ENCODE measurements around the gene CCT3. TPM values are rescaled to one million over a fixed set of nuclear protein-coding genes. Genes with fewer than 3 reads are reported as not detected.

CCT3 gene
- total RNA-seq, 1 experiment from 2014 or later = 619 TPM

DNA sequence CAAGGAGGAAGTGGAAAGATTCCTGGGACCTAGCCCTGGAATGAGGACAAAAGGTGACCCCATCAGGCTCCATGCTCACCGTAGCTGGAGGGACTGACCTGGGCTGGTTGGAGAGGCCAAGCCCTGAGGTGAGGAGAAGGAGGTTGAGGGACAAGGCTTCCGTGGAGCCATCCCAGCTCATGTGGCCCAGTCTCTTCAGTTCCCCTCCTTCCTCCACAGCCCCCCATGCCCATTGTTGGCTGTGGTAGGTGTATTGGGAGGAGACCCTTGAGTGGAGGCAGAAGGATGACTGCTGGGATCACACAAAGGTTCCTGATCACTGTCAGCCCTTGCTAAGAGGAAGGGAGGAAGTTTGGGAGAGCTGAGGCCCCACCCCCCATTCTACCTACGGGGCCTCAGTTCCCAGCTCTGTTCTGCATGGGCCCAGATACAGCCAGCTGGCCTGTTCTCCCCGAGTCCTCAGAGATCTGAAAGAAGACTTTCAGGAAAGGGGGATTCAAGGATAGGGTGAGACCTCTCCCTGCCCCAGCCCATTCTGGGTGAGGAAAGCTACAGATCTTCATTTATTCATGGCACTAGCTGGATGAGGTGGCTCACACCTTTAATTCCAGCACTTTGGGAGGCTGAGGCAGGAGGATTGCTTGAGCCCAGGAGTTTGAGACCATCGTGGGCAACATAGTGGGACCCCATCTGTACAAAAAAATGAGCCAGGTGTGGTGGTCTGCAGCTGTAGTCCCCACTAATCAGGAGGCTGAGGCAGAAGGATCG, 48.2 kb upstream of the CCT3 start:
- DNase-seq (ENCODE audit: low read depth, low spot score) (no peak), ATAC-seq (no peak)
- H3K27me3 ChIP-seq (ENCODE audit: insufficient read depth, low read length) = no peaks in the 10 kb centered on the region
- no peaks in the 10 kb centered on the region for H3K9me2 ChIP-seq (ENCODE audit: insufficient read depth)
- no peaks in the 10 kb centered on the region for H3K79me2 ChIP-seq (ENCODE audit: insufficient read depth, low read length)
- no peaks in the 10 kb centered on the region for H4K20me1 ChIP-seq (ENCODE audit: insufficient read depth)
- H2AFZ ChIP-seq (ENCODE audit: low read depth, low read length, poor library complexity, severe bottlenecking) = no peak overlapping the region
- RAD21 ChIA-PET (ENCODE audit: low non-redundant PET in 1 of 2, low total read pairs in 2 of 2, uncharacterized antibody in 2 of 2, unreplicated experiment in 2 of 2) = interaction anchor here (0.6 to 2.7 kb wide), 11 partner anchors 13 to 232 kb away, joined by 3 to 51 read pairs (median 6); no protein-coding TSS in a partner anchor
- no peak overlapping the region for H3K4me2 ChIP-seq (ENCODE audit: low read length)
- CTCF ChIA-PET = interaction anchor here (0.6 to 5.3 kb wide), 29 partner anchors 7 to 222 kb away, joined by 3 to 322 read pairs (median 5); partner anchors contain the start of gene MEF2D
- POLR2A ChIA-PET = interaction anchor here (1.5 to 3.1 kb wide), 2 partner anchors 35 to 60 kb away, joined by 4 to 25 read pairs; no protein-coding TSS in a partner anchor
- no peaks in the 10 kb centered on the region for H3K9me3 ChIP-seq (ENCODE audit: control insufficient read depth in 1 of 2, insufficient read depth in 1 of 2, low read depth in 1 of 2, low read length in 2 of 2)
- no TSS peak for BruUV-seq (replicated peaks)
- H3K4me3 ChIP-seq (replicated peaks in 1 of 2; ENCODE audit: low read depth in 1 of 2, low read length in 2 of 2) = no peak overlapping the region
- no peak overlapping the region for H3K27ac ChIP-seq (ENCODE audit: low read depth, low read length)
- no peaks in the 10 kb centered on the region for H3K36me3 ChIP-seq (ENCODE audit: control insufficient read depth in 1 of 2, insufficient read depth in 2 of 2, low read length in 2 of 2)
- intact Hi-C loops (cut with micrococcal nuclease) = no loop called here
- no peak for TF ChIP-seq CBX3 (IDR thresholded peaks at IDR 0.05; ENCODE audit: low read depth)
- TF ChIP-seq, protein P1, sequence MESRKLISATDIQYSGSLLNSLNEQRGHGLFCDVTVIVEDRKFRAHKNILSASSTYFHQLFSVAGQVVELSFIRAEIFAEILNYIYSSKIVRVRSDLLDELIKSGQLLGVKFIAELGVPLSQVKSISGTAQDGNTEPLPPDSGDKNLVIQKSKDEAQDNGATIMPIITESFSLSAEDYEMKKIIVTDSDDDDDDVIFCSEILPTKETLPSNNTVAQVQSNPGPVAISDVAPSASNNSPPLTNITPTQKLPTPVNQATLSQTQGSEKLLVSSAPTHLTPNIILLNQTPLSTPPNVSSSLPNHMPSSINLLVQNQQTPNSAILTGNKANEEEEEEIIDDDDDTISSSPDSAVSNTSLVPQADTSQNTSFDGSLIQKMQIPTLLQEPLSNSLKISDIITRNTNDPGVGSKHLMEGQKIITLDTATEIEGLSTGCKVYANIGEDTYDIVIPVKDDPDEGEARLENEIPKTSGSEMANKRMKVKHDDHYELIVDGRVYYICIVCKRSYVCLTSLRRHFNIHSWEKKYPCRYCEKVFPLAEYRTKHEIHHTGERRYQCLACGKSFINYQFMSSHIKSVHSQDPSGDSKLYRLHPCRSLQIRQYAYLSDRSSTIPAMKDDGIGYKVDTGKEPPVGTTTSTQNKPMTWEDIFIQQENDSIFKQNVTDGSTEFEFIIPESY (IDR thresholded peaks at IDR 0.05; ENCODE audit: extremely low read depth, insufficient replicate concordance, low read length) = no peak
- no peak for TF ChIP-seq YY1 (IDR thresholded peaks at IDR 0.05; ENCODE audit: extremely low read depth, insufficient replicate concordance, low read depth, low read length)
- H3K9ac ChIP-seq (ENCODE audit: low read length) = no peak overlapping the region
- H3K4me1 ChIP-seq (ENCODE audit: control insufficient read depth in 1 of 2, insufficient read depth in 2 of 2, low read length in 2 of 2) = no peaks in the 10 kb centered on the region; a peak in 1 of 4 replicates

Data from HCT116 (cell line).